Nephron progenitor cell (in vitro differentiated cells): Measurements from ENCODE around the gene SEC31B.

Experiments used
- DNase-seq: peaks from one replicate; pipeline ENCODE4 v3.0.0; 2021
- H3K27ac Mint-ChIP-seq: 2 replicates; pipeline ENCODE4 v1.8.0; 2021; ENCODE audit warnings: mild to moderate bottlenecking, moderate library complexity, mixed read lengths
- H3K27me3 Mint-ChIP-seq: 2 replicates; pipeline ENCODE4 v1.8.0; 2021; ENCODE audit warnings: mild to moderate bottlenecking, low read depth, mixed read lengths; ENCODE audit not compliant: poor library complexity
- H3K36me3 Mint-ChIP-seq: 2 replicates; pipeline ENCODE4 v1.8.0; 2021; ENCODE audit warnings: low read depth, mixed read lengths
- H3K4me1 Mint-ChIP-seq: 2 replicates; pipeline ENCODE4 v1.8.0; 2021; ENCODE audit warnings: mixed read lengths
- H3K4me3 Mint-ChIP-seq: 2 replicates; pipeline ENCODE4 v1.8.0; 2021; ENCODE audit warnings: mild to moderate bottlenecking, moderate library complexity, mixed read lengths
- H3K9me3 Mint-ChIP-seq: 2 replicates; pipeline ENCODE4 v1.8.0; 2021; ENCODE audit warnings: mild to moderate bottlenecking, moderate library complexity, mixed read lengths
- TF ChIP-seq, protein P1 (sequence below): fragments of 200-600 bp; sonication (generic); IDR thresholded peaks from 2 replicates; pipeline ENCODE4 v1.5.0; 2021; ENCODE audit warnings: antibody characterized with exemption

The SEC31B gene

DNA sequence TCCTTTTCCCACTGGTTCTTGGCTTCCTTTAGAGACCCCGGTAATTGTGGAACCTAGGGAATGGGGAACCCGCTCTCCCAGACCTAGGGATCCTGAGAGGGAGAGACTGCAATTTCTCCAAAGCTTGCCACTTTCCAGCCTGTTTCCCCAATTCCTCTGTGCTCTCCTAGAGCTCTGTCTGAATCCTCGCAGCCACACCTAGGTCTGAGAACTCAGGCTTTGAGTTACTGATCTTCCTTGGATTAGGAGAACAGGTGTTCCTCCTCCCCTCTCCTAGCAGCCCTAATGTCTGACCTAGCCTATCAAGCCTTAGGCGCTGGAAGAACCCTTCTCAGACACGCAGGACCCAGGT lies 36.9 kb downstream of the SEC31B start:
- no peak overlapping the region for H3K27ac Mint-ChIP-seq
- H3K27me3 Mint-ChIP-seq: peaks cover 60% of the 10 kb centered on the region
- H3K4me3 Mint-ChIP-seq: peak overlapping the region; percentile 80
- TF ChIP-seq, protein P1, sequence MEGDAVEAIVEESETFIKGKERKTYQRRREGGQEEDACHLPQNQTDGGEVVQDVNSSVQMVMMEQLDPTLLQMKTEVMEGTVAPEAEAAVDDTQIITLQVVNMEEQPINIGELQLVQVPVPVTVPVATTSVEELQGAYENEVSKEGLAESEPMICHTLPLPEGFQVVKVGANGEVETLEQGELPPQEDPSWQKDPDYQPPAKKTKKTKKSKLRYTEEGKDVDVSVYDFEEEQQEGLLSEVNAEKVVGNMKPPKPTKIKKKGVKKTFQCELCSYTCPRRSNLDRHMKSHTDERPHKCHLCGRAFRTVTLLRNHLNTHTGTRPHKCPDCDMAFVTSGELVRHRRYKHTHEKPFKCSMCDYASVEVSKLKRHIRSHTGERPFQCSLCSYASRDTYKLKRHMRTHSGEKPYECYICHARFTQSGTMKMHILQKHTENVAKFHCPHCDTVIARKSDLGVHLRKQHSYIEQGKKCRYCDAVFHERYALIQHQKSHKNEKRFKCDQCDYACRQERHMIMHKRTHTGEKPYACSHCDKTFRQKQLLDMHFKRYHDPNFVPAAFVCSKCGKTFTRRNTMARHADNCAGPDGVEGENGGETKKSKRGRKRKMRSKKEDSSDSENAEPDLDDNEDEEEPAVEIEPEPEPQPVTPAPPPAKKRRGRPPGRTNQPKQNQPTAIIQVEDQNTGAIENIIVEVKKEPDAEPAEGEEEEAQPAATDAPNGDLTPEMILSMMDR: peak; percentile 24
- H3K9me3 Mint-ChIP-seq: no peaks in the 10 kb centered on the region
- H3K36me3 Mint-ChIP-seq: peaks cover 13% of the 10 kb centered on the region
- no peak for DNase-seq
- peaks cover 65% of the 10 kb centered on the region for H3K4me1 Mint-ChIP-seq

DNA sequence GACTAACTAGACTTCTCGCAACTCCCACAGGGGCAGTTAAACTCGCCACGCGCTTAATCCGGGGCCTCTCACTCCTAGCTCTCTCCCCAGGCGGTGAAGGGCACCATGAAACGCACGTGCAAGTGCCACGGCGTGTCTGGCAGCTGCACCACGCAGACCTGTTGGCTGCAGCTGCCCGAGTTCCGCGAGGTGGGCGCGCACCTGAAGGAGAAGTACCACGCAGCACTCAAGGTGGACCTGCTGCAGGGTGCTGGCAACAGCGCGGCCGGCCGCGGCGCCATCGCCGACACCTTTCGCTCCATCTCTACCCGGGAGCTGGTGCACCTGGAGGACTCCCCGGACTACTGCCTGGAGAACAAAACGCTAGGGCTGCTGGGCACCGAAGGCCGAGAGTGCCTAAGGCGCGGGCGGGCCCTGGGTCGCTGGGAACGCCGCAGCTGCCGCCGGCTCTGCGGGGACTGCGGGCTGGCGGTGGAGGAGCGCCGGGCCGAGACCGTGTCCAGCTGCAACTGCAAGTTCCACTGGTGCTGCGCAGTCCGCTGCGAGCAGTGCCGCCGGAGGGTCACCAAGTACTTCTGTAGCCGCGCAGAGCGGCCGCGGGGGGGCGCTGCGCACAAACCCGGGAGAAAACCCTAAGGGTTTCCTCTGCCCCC lies 37.4 kb downstream of the SEC31B start:
- Mint-ChIP-seq H3K4me1 (peaks cover 65% of the 10 kb centered on the region), H3K9me3 (no peaks in the 10 kb centered on the region), H3K4me3 (peak overlapping the region; percentile 80), H3K36me3 (peaks cover 8% of the 10 kb centered on the region), H3K27me3 (peaks cover 65% of the 10 kb centered on the region), H3K27ac (no peak overlapping the region)
- TF ChIP-seq, protein P1: peak; percentile 90
- peak; percentile 85 for DNase-seq

DNA sequence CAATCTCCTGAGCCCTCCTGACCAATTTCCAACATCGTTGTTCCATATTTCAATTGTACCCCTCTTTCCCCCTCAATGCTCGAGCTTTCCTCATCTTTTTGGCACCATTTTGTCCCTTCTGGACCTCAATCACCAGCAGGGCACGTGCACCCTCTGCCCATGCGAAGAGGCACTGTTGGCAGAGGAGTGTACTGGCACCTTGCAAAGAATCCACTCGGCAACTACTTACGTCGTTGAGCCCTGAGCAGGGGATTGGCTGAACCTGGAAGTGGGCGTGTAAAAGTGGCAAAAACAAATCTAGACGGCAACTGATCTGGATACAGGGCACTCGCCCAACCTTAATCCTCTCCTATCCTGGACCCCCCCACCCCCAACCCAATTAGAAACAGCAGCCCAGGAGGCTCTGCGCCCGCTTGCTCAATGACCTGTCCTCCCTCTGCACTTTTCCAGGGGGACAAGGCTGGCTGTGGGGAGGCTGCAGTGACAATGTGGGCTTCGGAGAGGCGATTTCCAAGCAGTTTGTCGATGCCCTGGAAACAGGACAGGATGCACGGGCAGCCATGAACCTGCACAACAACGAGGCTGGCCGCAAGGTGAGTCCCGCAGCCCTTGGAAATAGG lies 38.1 kb downstream of the SEC31B start:
- TF ChIP-seq, protein P1: no peak
- peaks cover 62% of the 10 kb centered on the region for H3K27me3 Mint-ChIP-seq
- peaks cover 64% of the 10 kb centered on the region for H3K4me1 Mint-ChIP-seq
- H3K9me3 Mint-ChIP-seq: no peaks in the 10 kb centered on the region
- H3K27ac Mint-ChIP-seq: no peak overlapping the region
- peak; percentile 87 for DNase-seq
- H3K4me3 Mint-ChIP-seq: peak overlapping the region; percentile 80
- peaks cover under 1% of the 10 kb centered on the region for H3K36me3 Mint-ChIP-seq

DNA sequence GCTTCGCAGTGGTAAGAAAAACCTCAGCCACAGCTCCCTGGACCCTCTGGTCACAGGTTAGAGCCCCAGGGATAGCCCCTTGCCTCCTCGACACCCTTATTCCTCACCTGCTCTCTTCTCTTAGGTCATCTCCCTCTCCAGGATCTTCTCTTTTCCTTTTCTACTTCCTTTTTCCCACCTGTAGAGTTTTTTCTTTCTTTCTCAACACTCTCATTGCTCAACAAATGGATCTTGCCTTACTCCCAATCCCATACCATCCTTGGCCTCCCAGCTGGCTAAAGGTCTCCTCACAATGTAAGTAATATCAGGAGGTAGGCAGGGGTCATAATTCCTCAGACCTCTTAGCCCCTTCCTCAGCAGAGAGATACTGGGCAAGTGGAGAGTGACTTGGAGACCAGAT lies 39.7 kb downstream of the SEC31B start:
- Mint-ChIP-seq H3K27ac (no peak overlapping the region), H3K36me3 (no peaks in the 10 kb centered on the region), H3K4me3 (no peak overlapping the region), H3K27me3 (peaks cover 56% of the 10 kb centered on the region), H3K4me1 (peaks cover 49% of the 10 kb centered on the region), H3K9me3 (no peaks in the 10 kb centered on the region)
- DNase-seq: no peak
- TF ChIP-seq, protein P1: no peak

DNA sequence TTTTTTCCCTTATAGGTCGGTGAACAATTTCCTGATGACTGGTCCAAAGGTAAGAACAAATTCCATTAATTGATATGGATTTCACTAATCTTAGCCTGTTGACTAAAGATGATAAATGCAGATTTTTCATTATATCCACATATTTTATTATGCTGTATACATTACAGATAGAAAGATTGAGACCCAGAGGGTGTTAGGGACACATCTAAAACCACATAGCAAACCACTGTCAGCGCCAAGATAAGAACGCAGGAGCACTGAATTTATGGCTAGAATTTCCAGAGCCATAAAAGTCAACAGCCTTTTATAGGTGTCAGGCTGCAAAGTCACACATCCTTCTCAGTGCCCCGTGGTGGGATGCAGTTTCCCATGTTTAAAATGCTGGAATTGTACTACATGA lies 40.6 kb downstream of the SEC31B start:
- Mint-ChIP-seq H3K36me3 (no peaks in the 10 kb centered on the region), H3K4me1 (peaks cover 43% of the 10 kb centered on the region), H3K27ac (no peak overlapping the region), H3K9me3 (no peaks in the 10 kb centered on the region), H3K4me3 (no peak overlapping the region), H3K27me3 (peaks cover 46% of the 10 kb centered on the region)
- no peak for DNase-seq
- TF ChIP-seq, protein P1: no peak

DNA sequence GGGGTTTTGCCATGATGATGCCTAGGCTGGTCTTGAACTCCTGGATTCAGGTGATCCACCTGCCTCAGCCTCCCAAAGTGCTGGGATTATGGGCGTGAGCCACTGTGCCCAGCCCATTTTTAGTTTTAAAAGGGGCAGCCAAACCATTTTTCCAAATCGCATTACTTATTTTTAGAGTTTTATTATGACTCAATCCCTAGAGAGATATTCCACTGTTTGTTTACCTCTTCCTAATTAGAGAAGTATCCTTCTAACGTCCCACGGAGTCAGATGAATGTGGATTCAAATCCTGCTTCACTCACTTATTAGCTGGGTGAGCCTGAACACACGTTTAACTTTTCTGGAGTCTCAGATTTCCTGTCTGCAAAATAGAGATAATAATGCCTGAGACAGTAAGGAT lies 41.7 kb downstream of the SEC31B start:
- H3K27ac Mint-ChIP-seq: no peak overlapping the region
- H3K36me3 Mint-ChIP-seq: no peaks in the 10 kb centered on the region
- H3K9me3 Mint-ChIP-seq: no peaks in the 10 kb centered on the region
- TF ChIP-seq, protein P1: no peak
- peaks cover 35% of the 10 kb centered on the region for H3K4me1 Mint-ChIP-seq
- peaks cover 45% of the 10 kb centered on the region for H3K27me3 Mint-ChIP-seq
- no peak overlapping the region for H3K4me3 Mint-ChIP-seq
- DNase-seq: no peak
